ENCODE measurements around the gene FBXO44.

DNA sequence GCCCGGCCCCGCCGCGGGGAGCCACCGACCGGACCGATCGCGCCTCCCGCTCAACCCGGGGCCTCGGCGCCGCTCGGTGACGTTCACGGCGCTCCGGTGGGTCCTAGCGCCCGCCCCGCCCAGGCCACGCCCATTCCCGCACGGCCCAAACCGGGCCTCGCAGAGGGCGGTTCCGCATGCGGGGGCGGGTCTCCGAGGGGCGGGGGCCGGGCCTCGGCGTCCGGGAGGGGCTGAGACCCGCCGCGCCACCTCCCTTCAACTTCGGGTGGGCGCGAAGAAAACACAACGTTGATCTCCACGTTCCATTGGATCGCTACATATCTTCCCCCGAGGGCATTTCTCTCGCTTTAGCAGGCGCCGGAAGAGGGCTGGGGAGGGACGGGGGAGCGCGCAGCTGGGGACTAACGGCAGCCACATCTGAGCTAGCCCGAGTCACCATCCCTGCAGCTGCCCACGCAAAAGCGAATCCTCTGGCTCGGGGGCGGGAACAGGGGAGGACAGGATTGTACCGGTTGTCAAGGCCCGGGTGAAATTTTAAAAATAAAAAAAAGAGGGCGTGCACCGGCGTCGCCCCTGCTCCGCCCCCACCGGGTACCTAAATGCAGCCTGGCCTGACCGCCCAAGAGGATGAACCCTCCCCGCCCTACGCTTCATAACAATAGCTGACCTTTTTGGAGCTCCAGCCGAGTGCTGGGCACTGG lies 26.5 kb downstream of the FBXO44 start, which contains the start of gene MAD2L2:
- TF ChIP-seq STAT1 (IDR thresholded peaks at IDR 0.05; ENCODE audit: unreplicated experiment) = no peak
- TF ChIP-seq, protein P1, sequence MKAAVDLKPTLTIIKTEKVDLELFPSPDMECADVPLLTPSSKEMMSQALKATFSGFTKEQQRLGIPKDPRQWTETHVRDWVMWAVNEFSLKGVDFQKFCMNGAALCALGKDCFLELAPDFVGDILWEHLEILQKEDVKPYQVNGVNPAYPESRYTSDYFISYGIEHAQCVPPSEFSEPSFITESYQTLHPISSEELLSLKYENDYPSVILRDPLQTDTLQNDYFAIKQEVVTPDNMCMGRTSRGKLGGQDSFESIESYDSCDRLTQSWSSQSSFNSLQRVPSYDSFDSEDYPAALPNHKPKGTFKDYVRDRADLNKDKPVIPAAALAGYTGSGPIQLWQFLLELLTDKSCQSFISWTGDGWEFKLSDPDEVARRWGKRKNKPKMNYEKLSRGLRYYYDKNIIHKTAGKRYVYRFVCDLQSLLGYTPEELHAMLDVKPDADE (IDR thresholded peaks at IDR 0.05) = no peak
- 0 out of 4 replicates have a peak, but pooled peaks of 1 of the 2 experiments have one; percentile 0 for TF ChIP-seq CTCF (conservative IDR thresholded peaks at IDR 0.05; ENCODE audit: low read depth in 2 of 2)
- TF ChIP-seq EZH2 (IDR thresholded peaks at IDR 0.05; ENCODE audit: low read depth, unreplicated experiment) = no peak
- no peak for TF ChIP-seq EZH2phosphoT487 (IDR thresholded peaks at IDR 0.05; ENCODE audit: unreplicated experiment)
- peak; percentile 70; the same call in 1 of the 2 replicates for TF ChIP-seq POLR2AphosphoS5 (IDR thresholded peaks at IDR 0.05; ENCODE audit: low read depth)
- no peak for TF ChIP-seq ZNF114 (CRISPR knock-in tag; IDR thresholded peaks at IDR 0.05)
- no peak for TF ChIP-seq REST (IDR thresholded peaks at IDR 0.05; ENCODE audit: unreplicated experiment)
- TF ChIP-seq CREB1 (CRISPR knock-in tag; IDR thresholded peaks at IDR 0.05; ENCODE audit: low read depth) = peak; percentile 95
- TF ChIP-seq ZNF331 (CRISPR knock-in tag; IDR thresholded peaks at IDR 0.05; ENCODE audit: low read depth) = no peak
- TF ChIP-seq JUNB (IDR thresholded peaks at IDR 0.05; ENCODE audit: unreplicated experiment) = no peak
- no peak for TF ChIP-seq NANOG (IDR thresholded peaks at IDR 0.05; ENCODE audit: borderline replicate concordance)
- TF ChIP-seq, protein P2, sequence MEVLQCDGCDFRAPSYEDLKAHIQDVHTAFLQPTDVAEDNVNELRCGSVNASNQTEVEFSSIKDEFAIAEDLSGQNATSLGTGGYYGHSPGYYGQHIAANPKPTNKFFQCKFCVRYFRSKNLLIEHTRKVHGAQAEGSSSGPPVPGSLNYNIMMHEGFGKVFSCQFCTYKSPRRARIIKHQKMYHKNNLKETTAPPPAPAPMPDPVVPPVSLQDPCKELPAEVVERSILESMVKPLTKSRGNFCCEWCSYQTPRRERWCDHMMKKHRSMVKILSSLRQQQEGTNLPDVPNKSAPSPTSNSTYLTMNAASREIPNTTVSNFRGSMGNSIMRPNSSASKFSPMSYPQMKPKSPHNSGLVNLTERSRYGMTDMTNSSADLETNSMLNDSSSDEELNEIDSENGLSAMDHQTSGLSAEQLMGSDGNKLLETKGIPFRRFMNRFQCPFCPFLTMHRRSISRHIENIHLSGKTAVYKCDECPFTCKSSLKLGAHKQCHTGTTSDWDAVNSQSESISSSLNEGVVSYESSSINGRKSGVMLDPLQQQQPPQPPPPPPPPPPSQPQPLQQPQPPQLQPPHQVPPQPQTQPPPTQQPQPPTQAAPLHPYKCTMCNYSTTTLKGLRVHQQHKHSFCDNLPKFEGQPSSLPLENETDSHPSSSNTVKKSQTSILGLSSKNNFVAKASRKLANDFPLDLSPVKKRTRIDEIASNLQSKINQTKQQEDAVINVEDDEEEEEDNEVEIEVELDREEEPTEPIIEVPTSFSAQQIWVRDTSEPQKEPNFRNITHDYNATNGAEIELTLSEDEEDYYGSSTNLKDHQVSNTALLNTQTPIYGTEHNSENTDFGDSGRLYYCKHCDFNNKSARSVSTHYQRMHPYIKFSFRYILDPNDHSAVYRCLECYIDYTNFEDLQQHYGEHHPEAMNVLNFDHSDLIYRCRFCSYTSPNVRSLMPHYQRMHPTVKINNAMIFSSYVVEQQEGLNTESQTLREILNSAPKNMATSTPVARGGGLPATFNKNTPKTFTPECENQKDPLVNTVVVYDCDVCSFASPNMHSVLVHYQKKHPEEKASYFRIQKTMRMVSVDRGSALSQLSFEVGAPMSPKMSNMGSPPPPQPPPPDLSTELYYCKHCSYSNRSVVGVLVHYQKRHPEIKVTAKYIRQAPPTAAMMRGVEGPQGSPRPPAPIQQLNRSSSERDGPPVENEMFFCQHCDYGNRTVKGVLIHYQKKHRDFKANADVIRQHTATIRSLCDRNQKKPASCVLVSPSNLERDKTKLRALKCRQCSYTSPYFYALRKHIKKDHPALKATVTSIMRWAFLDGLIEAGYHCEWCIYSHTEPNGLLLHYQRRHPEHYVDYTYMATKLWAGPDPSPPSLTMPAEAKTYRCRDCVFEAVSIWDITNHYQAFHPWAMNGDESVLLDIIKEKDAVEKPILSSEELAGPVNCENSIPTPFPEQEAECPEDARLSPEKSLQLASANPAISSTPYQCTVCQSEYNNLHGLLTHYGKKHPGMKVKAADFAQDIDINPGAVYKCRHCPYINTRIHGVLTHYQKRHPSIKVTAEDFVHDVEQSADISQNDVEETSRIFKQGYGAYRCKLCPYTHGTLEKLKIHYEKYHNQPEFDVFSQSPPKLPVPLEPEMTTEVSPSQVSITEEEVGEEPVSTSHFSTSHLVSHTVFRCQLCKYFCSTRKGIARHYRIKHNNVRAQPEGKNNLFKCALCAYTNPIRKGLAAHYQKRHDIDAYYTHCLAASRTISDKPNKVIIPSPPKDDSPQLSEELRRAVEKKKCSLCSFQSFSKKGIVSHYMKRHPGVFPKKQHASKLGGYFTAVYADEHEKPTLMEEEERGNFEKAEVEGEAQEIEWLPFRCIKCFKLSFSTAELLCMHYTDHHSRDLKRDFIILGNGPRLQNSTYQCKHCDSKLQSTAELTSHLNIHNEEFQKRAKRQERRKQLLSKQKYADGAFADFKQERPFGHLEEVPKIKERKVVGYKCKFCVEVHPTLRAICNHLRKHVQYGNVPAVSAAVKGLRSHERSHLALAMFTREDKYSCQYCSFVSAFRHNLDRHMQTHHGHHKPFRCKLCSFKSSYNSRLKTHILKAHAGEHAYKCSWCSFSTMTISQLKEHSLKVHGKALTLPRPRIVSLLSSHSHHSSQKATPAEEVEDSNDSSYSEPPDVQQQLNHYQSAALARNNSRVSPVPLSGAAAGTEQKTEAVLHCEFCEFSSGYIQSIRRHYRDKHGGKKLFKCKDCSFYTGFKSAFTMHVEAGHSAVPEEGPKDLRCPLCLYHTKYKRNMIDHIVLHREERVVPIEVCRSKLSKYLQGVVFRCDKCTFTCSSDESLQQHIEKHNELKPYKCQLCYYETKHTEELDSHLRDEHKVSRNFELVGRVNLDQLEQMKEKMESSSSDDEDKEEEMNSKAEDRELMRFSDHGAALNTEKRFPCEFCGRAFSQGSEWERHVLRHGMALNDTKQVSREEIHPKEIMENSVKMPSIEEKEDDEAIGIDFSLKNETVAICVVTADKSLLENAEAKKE (CRISPR knock-in tag; IDR thresholded peaks at IDR 0.05) = no peak

Measured in GM23338 (cell line).